Sigmoid colon (tissue), 4 donors: Measurements from ENCODE around the gene ZNF79.

Experiments
- POLR2A ChIP-seq, 2 donors: fragments of 450-650 bp; IDR thresholded peaks; one replicate each; pipeline ENCODE4 v1.6.1; 2016; ENCODE audit warnings: antibody characterized with exemption in 2 of 2, mild to moderate bottlenecking in 2 of 2, moderate library complexity in 2 of 2
- POLR2AphosphoS5 ChIP-seq, 4 donors: sonication (generic); formaldehyde crosslinking; IDR thresholded peaks; one replicate each; pipeline ENCODE4 v1.6.1; 2017; ENCODE audit warnings: antibody characterized with exemption in 4 of 4
- TF ChIP-seq, protein P1 (sequence below), 4 experiments: fragments of 450-650 bp in 3 of 4; fragments of 200-600 bp in 1 of 4; IDR thresholded peaks; one replicate each; pipeline ENCODE4 v1.5.1; 2016 to 2019; ENCODE audit warnings: antibody characterized with exemption in 4 of 4, mild to moderate bottlenecking in 3 of 4, moderate library complexity in 2 of 4

DNA sequence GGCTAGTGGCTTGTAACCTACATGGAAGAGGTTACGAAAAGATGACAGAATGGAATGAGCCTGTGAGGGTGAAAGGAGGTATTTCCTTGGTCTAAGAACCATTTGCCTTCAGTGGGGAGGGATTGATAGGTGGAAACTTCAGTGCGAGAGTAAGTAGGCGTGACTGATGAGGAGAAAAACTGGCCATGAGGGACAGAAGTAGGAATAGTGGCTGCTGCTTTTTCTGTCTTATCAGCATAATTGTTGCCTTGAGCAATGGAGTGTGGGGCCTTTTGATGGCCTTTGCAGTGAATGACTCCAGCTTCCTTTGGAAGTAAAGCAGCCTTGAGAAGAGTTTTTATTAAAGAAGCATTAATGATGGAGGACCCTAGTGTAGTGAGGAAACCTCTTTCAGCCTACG is 9.0 kb upstream of the ZNF79 start:
- TF ChIP-seq, protein P1, sequence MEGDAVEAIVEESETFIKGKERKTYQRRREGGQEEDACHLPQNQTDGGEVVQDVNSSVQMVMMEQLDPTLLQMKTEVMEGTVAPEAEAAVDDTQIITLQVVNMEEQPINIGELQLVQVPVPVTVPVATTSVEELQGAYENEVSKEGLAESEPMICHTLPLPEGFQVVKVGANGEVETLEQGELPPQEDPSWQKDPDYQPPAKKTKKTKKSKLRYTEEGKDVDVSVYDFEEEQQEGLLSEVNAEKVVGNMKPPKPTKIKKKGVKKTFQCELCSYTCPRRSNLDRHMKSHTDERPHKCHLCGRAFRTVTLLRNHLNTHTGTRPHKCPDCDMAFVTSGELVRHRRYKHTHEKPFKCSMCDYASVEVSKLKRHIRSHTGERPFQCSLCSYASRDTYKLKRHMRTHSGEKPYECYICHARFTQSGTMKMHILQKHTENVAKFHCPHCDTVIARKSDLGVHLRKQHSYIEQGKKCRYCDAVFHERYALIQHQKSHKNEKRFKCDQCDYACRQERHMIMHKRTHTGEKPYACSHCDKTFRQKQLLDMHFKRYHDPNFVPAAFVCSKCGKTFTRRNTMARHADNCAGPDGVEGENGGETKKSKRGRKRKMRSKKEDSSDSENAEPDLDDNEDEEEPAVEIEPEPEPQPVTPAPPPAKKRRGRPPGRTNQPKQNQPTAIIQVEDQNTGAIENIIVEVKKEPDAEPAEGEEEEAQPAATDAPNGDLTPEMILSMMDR (IDR thresholded peaks at IDR 0.05), result no peak
- TF ChIP-seq POLR2A (IDR thresholded peaks at IDR 0.05), result no peak
- TF ChIP-seq POLR2AphosphoS5 (IDR thresholded peaks at IDR 0.05), result no peak
